Measurements from ENCODE around the gene BCL3. TPM values are rescaled to one million over a fixed set of nuclear protein-coding genes. Genes with fewer than 3 reads are reported as not detected.

BCL3 gene
- total and polyA plus RNA-seq, 2 of the 13 experiments (the other 11 are each of a cell fraction or from before 2014, with no cell fraction given): 2.3 to 4.0 TPM

- TF ChIP-seq THAP9 (CRISPR knock-in tag; IDR thresholded peaks at IDR 0.05; ENCODE audit: borderline replicate concordance) (no peak; the same call in 1 of the 2 replicates), PATZ1 (CRISPR knock-in tag; IDR thresholded peaks at IDR 0.05) (peak; percentile 94), ZBTB7B (CRISPR knock-in tag; IDR thresholded peaks at IDR 0.05) (peak; percentile 78; the same call in 1 of the 2 replicates), KDM1A (CRISPR knock-in tag; IDR thresholded peaks at IDR 0.05) (peak; percentile 93), TBL1XR1 (IDR thresholded peaks at IDR 0.05; ENCODE audit: borderline replicate concordance, low read length, partially characterized antibody) (peak; percentile 68), ZNF691 (CRISPR knock-in tag; IDR thresholded peaks at IDR 0.05; ENCODE audit: borderline replicate concordance, low read depth) (no peak), ZNF530 (CRISPR knock-in tag; IDR thresholded peaks at IDR 0.05; ENCODE audit: low read depth) (no peak), LBX2 (CRISPR knock-in tag; IDR thresholded peaks at IDR 0.05; ENCODE audit: borderline replicate concordance) (no peak), NR3C1 (CRISPR knock-in tag; IDR thresholded peaks at IDR 0.05) (no peak), PAF1 (CRISPR knock-in tag; IDR thresholded peaks at IDR 0.05) (no peak), ATF4 (CRISPR knock-in tag; IDR thresholded peaks at IDR 0.05) (peak in 1 of 2 experiments; percentile 60; a peak in 1 of 4 replicates), ZNF749 (CRISPR knock-in tag; IDR thresholded peaks at IDR 0.05; ENCODE audit: borderline replicate concordance) (no peak), TEAD3 (CRISPR knock-in tag; optimal IDR thresholded peaks at IDR 0.05; ENCODE audit: borderline replicate concordance) (peak; percentile 98), ZNF441 (CRISPR knock-in tag; IDR thresholded peaks at IDR 0.05; ENCODE audit: borderline replicate concordance) (no peak), ELF1 (CRISPR knock-in tag; IDR thresholded peaks at IDR 0.05) (peak; percentile 47; the same call in 1 of the 2 replicates), ETV5 (CRISPR knock-in tag; IDR thresholded peaks at IDR 0.05; ENCODE audit: borderline replicate concordance) (peak; percentile 39; the same call in 1 of the 2 replicates), MXD1 (CRISPR knock-in tag; IDR thresholded peaks at IDR 0.05) (no peak), SOX5 (CRISPR knock-in tag; IDR thresholded peaks at IDR 0.05; ENCODE audit: borderline replicate concordance) (peak; percentile 40; the same call in 1 of the 2 replicates), ZMAT5 (CRISPR knock-in tag; IDR thresholded peaks at IDR 0.05; ENCODE audit: borderline replicate concordance, low read depth) (no peak), ZNF234 (CRISPR knock-in tag; conservative IDR thresholded peaks at IDR 0.05) (no peak)
These were observed 16.8 kb downstream of the BCL3 start (continued) for GRCh38 chr19:44765033-44765948.
